Fibroblast of villous mesenchyme (primary cell): Measurements from ENCODE around the gene SPTBN4. TPM values are rescaled to one million over a fixed set of nuclear protein-coding genes. Genes with fewer than 3 reads are reported as not detected.
A peak's percentile ranks its signal among the peaks of the same experiment; 100 is the strongest.

ENCODE experiments used
- DNase-seq: peaks from one replicate; pipeline ENCODE4 v3.0.0-alpha.2; 2010; ENCODE audit warnings: low read depth
- H3K4me3 ChIP-seq: 2 replicates; pipeline ENCODE4 v1.5.1; 2011; ENCODE audit warnings: low read depth, mild to moderate bottlenecking, low read length
- CTCF ChIP-seq: IDR thresholded peaks from 2 replicates; pipeline ENCODE4 v1.5.1; 2012; ENCODE audit warnings: low read depth, mild to moderate bottlenecking, low read length; ENCODE audit not compliant: insufficient read depth
- total RNA-seq: library from RNA; depleted of rRNA; stranded (reverse); fragments of >200 nt; gene quantifications from 2 replicates; pipeline ENCODE4 v1.2.3, GENCODE V29; 2012

The SPTBN4 gene
- total RNA-seq, 1 donor = 1.3 TPM

- peak; percentile 96 for TF ChIP-seq CTCF
- peak; percentile 94 for DNase-seq
Measured at GRCh38 chr19:40420766-40421765, 45.7 kb upstream of the SPTBN4 start.

GRCh38 chr19:40421993-40422747, 44.6 kb upstream of the SPTBN4 start:
- no peak for TF ChIP-seq CTCF
- H3K4me3 ChIP-seq = no peak overlapping the region
- DNase-seq = no peak

More at GRCh38 chr19:40420766-40421765, 45.7 kb upstream of the SPTBN4 start:
- H3K4me3 ChIP-seq = peak overlapping the region; percentile 72

- TF ChIP-seq CTCF = no peak
- no peak for DNase-seq
- no peak overlapping the region for H3K4me3 ChIP-seq
Measured at GRCh38 chr19:40422748-40423566, 43.8 kb upstream of the SPTBN4 start.

- TF ChIP-seq CTCF = no peak
- no peak for DNase-seq
- peak overlapping the region; percentile 84 for H3K4me3 ChIP-seq
Measured at GRCh38 chr19:40423938-40424337, 42.9 kb upstream of the SPTBN4 start.

- peak; percentile 27 for DNase-seq
- TF ChIP-seq CTCF = no peak
- H3K4me3 ChIP-seq = peak overlapping the region; percentile 84
Measured at GRCh38 chr19:40424637-40425449, 42.0 kb upstream of the SPTBN4 start.
